Transverse colon (tissue), 4 donors: Measurements from ENCODE around the gene ACSL6. TPM values are rescaled to one million over a fixed set of nuclear protein-coding genes. Genes with fewer than 3 reads are reported as not detected.

Experiments used
- DNase-seq: peaks from one replicate; pipeline ENCODE4 v3.0.0-alpha.2; 2019
- H3K27ac ChIP-seq, 4 donors: fragments of 200-600 bp; sonication (generic); 2 replicates each; pipeline ENCODE4 v1.5.1; 2016 to 2018; ENCODE audit warnings: inconsistent platforms in 4 of 4
- H3K27me3 ChIP-seq: fragments of 200-600 bp; sonication (generic); 2 replicates; pipeline ENCODE4 v1.5.1; 2017; ENCODE audit warnings: inconsistent platforms
- H3K36me3 ChIP-seq, 4 donors: fragments of 200-600 bp; sonication (generic); 2 replicates each; pipeline ENCODE4 v1.5.1; 2017 to 2019; ENCODE audit warnings: inconsistent platforms in 4 of 4
- H3K4me1 ChIP-seq, 4 donors: fragments of 200-600 bp; sonication (generic); 2 replicates each; pipeline ENCODE4 v1.5.1; 2017 to 2020; ENCODE audit warnings: inconsistent platforms in 4 of 4
- H3K4me3 ChIP-seq, 4 donors: fragments of 200-600 bp; sonication (generic); 1 replicate in 1 of 4; 2 replicates in 3 of 4; pipeline versions ENCODE4 v1.5.1 to v1.6.1; 2017 to 2019; ENCODE audit warnings: inconsistent platforms in 4 of 4
- H3K9me3 ChIP-seq, 2 donors: fragments of 200-600 bp; sonication (generic); 2 replicates each; pipeline ENCODE4 v1.5.1; 2017 to 2019; ENCODE audit warnings: inconsistent platforms in 2 of 2
- CTCF ChIP-seq, 5 experiments: fragments of 200-600 bp in 3 of 5; fragments of 450-650 bp in 2 of 5; sonication (generic) in 3 of 5; IDR thresholded peaks; 1 replicate in 2 of 5; 2 replicates in 3 of 5; pipeline ENCODE4 v1.5.1; 2016 to 2017; ENCODE audit warnings: antibody characterized with exemption in 5 of 5, inconsistent platforms in 3 of 5, mild to moderate bottlenecking in 2 of 5, moderate library complexity in 1 of 5
- EP300 ChIP-seq: sonication (generic); formaldehyde crosslinking; IDR thresholded peaks from one replicate; pipeline ENCODE4 v1.6.1; 2017; ENCODE audit warnings: antibody characterized with exemption, low read depth
- POLR2A ChIP-seq: fragments of 450-650 bp; IDR thresholded peaks from one replicate; pipeline ENCODE4 v1.6.1; 2016; ENCODE audit warnings: antibody characterized with exemption, mild to moderate bottlenecking, moderate library complexity
- POLR2AphosphoS5 ChIP-seq, 3 donors: sonication (generic); formaldehyde crosslinking; IDR thresholded peaks; one replicate each; pipeline ENCODE4 v1.6.1; 2016; ENCODE audit warnings: antibody characterized with exemption in 3 of 3
- WGBS, 2 donors: methylation state at CpG; one replicate each; pipeline ENCODE4 v1.1.5; 2018; ENCODE audit warnings: low coverage in 1 of 2; 5-methylcytosine and 5-hydroxymethylcytosine counted together
- in situ Hi-C, 4 donors: fragments of 200-750 bp; cut with MboI; loops; one replicate each; pipeline versions ENCODE4 v1.15.0 to v1.15.1; 2017; ENCODE audit warnings: low sequenced_read_pairs in 3 of 4, low pct_ligation_motif_present in 1 of 4, low pct_unique_long_range_greater_than_20kb in 1 of 4
- intact Hi-C: fragments of 100-400 bp; cut with DNase I; formaldehyde crosslinking; loops from one replicate; pipeline ENCODE4 v1.15.1; 2023; ENCODE audit warnings: low total_unique reads
- total RNA-seq, 4 donors: library from RNA; depleted of rRNA; stranded (reverse); fragments of >200 nt; gene quantifications; one replicate each; pipeline ENCODE4 v1.1.0, GENCODE V29; 2016

The ACSL6 gene
- total RNA-seq, 4 donors from 2014 or later = 0.41 to 0.64 TPM; not detected in 2

- TF ChIP-seq EP300 (no peak), POLR2AphosphoS5 (IDR thresholded peaks at IDR 0.05) (no peak), CTCF (IDR thresholded peaks at IDR 0.05) (no peak), POLR2A (no peak)
- Histone ChIP-seq H3K4me1 (no peaks in the 10 kb centered on the region), H3K9me3 (no peaks in the 10 kb centered on the region), H3K27ac (no peak overlapping the region), H3K27me3 (no peaks in the 10 kb centered on the region), H3K4me3 (no peak overlapping the region), H3K36me3 (no peaks in the 10 kb centered on the region)
- no peak for DNase-seq
- in situ Hi-C loops = no loop called here
- WGBS, 2 donors = 69 to 78% methylated on average over 3 of the region's 3 CpGs
- intact Hi-C loops = no loop called here
Measured at GRCh38 chr5:131952301-131952857, 59.1 kb downstream of the ACSL6 start.

- intact Hi-C loops (no loop called here), in situ Hi-C loops (no loop called here)
- Histone ChIP-seq H3K27me3 (no peaks in the 10 kb centered on the region), H3K4me3 (no peak overlapping the region), H3K36me3 (no peaks in the 10 kb centered on the region), H3K4me1 (no peaks in the 10 kb centered on the region), H3K9me3 (no peaks in the 10 kb centered on the region), H3K27ac (no peak overlapping the region)
- WGBS, 2 donors = 86 to 100% methylated on average over 1 of the region's 1 CpG
- no peak for DNase-seq
- TF ChIP-seq EP300 = no peak
- no peak for TF ChIP-seq CTCF (IDR thresholded peaks at IDR 0.05)
- no peak for TF ChIP-seq POLR2A
- TF ChIP-seq POLR2AphosphoS5 (IDR thresholded peaks at IDR 0.05) = no peak
Measured at GRCh38 chr5:131950706-131951105, 60.8 kb downstream of the ACSL6 start.

- H3K36me3 ChIP-seq = no peaks in the 10 kb centered on the region
- TF ChIP-seq POLR2A (no peak), EP300 (no peak), CTCF (IDR thresholded peaks at IDR 0.05) (no peak), POLR2AphosphoS5 (IDR thresholded peaks at IDR 0.05) (no peak)
- H3K27ac ChIP-seq = no peak overlapping the region
- intact Hi-C loops (no loop called here), in situ Hi-C loops (no loop called here)
- H3K4me3 ChIP-seq = no peak overlapping the region
- H3K9me3 ChIP-seq = no peaks in the 10 kb centered on the region
- DNase-seq = no peak
- no peaks in the 10 kb centered on the region for H3K4me1 ChIP-seq
- H3K27me3 ChIP-seq = no peaks in the 10 kb centered on the region
- 39 to 48% methylated on average over 2 of the region's 2 CpGs for WGBS, 2 donors
Measured at GRCh38 chr5:131947445-131947844, 64.0 kb downstream of the ACSL6 start.

DNA sequence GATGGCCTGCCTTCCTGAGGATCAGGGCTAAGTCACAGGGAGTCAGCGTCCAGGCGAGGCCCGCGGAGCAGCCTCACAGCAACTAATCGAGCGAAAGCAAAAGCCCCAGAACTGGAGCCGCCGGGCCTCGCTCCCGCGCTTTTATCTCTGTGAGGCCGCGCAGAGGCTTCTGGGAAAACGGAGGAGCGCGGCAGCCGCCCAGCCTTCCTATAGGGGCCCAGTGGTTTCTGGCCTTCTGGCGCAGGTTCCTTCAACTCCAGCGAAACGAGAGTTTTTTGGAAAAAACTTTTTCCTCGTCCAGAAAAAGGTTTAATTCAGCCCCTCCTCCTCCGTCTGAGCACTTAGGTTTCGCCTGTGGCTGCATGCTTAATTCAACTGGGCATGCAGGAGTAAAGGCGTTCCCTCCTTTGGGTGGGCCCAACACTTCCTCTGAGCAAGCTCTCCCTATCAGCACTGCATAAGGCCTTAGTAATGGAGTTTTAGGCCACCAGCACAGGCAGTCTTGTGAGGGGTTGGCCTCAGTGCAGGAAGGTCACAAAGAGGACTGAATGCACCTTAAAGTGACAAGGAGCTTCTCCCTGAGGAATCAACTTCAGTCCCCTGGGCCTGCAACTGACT is 65.8 kb downstream of the ACSL6 start, which contains the start of gene MEIKIN:
Gene MEIKIN (minus strand): TSS at position 113 of the 618 bp plus-strand sequence. CDS start 158 bp downstream, outside the sequence.
- Histone ChIP-seq H3K36me3 (no peaks in the 10 kb centered on the region), H3K4me3 (no peak within 1 kb of the TSS), H3K4me1 (no peaks in the 10 kb centered on the region), H3K27me3 (no peaks in the 10 kb centered on the region), H3K9me3 (no peaks in the 10 kb centered on the region), H3K27ac (no peak within 1 kb of the TSS)
- TF ChIP-seq POLR2A (no peak), POLR2AphosphoS5 (IDR thresholded peaks at IDR 0.05) (no peak), EP300 (no peak), CTCF (IDR thresholded peaks at IDR 0.05) (no peak)
- WGBS, 2 donors = 95% methylated on average over 24 of the region's 24 CpGs; no CpG with 5 or more reads in 1 of the 2 donors
- intact Hi-C loops = no loop called here
- in situ Hi-C loops = no loop called here
- no peak for DNase-seq
